Measurements from ENCODE around the gene BUB1B.

BUB1B gene

DNA sequence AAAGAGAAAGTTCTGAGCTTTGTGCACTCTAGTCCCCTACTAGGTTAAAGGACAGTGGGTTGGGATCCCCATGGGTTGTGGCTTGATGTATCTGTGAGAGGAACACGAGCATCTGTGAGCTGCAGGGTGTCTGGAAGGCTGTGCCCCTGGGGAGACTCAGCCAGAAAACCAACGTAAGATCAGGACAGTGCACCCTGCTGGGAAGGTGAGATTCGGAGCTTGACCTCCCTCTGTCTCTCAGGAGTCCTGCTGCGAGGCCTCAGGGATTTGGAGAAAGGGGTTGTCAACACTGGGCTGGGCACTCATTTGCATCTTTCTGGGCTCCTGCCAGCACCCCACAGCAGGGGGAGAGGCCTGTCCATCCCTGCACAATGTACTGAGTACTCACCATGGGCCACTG is 106.8 kb downstream of the BUB1B start:
- no peak for TF ChIP-seq POLR2A (IDR thresholded peaks at IDR 0.05; ENCODE audit: extremely low read depth, insufficient read length)
- TF ChIP-seq, protein P1, sequence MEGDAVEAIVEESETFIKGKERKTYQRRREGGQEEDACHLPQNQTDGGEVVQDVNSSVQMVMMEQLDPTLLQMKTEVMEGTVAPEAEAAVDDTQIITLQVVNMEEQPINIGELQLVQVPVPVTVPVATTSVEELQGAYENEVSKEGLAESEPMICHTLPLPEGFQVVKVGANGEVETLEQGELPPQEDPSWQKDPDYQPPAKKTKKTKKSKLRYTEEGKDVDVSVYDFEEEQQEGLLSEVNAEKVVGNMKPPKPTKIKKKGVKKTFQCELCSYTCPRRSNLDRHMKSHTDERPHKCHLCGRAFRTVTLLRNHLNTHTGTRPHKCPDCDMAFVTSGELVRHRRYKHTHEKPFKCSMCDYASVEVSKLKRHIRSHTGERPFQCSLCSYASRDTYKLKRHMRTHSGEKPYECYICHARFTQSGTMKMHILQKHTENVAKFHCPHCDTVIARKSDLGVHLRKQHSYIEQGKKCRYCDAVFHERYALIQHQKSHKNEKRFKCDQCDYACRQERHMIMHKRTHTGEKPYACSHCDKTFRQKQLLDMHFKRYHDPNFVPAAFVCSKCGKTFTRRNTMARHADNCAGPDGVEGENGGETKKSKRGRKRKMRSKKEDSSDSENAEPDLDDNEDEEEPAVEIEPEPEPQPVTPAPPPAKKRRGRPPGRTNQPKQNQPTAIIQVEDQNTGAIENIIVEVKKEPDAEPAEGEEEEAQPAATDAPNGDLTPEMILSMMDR (IDR thresholded peaks at IDR 0.05; ENCODE audit: low read depth, low read length): no peak
- DNase-seq (ENCODE audit: low read depth): no peak
- no peak overlapping the region for H3K4me3 ChIP-seq (ENCODE audit: low read depth, low read length)

DNA sequence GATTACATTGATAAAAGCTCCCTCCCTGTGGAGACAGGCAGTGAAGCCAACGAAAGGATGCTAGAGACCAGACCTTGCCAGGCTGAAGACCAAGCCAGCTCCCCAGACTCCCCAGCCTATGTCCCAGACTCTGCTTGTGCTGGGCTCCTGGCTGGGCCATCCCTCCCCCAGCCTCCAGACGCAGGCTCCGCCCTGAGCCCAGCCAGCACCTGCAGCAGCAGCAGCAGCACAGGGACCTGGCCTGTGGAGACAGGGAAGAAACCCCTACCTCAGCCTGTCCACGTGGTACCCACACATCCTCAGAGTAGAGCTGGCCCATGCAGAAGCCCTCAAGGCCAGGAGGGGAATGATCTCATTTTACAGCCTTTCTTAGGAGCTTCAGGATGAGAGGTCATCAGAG is 108.7 kb downstream of the BUB1B start:
- TF ChIP-seq, protein P1 (IDR thresholded peaks at IDR 0.05; ENCODE audit: low read depth, low read length): no peak
- TF ChIP-seq, protein P2, sequence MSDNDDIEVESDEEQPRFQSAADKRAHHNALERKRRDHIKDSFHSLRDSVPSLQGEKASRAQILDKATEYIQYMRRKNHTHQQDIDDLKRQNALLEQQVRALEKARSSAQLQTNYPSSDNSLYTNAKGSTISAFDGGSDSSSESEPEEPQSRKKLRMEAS (IDR thresholded peaks at IDR 0.05; ENCODE audit: low read depth, low read length): no peak
- TF ChIP-seq MYC (IDR thresholded peaks at IDR 0.05; ENCODE audit: low read depth, low read length): no peak
- no peak for TF ChIP-seq POLR2A (IDR thresholded peaks at IDR 0.05; ENCODE audit: extremely low read depth, insufficient read length)
- H3K4me3 ChIP-seq (ENCODE audit: low read depth, low read length): no peak overlapping the region
- DNase-seq (ENCODE audit: low read depth): no peak

- no peak for DNase-seq (ENCODE audit: low read depth)
- no peak overlapping the region for H3K4me3 ChIP-seq (ENCODE audit: low read depth, low read length)
- TF ChIP-seq, protein P2 (IDR thresholded peaks at IDR 0.05; ENCODE audit: low read depth, low read length): no peak
- TF ChIP-seq MYC (IDR thresholded peaks at IDR 0.05; ENCODE audit: low read depth, low read length) (no peak), POLR2A (IDR thresholded peaks at IDR 0.05; ENCODE audit: extremely low read depth, insufficient read length) (no peak)
- TF ChIP-seq, protein P1 (IDR thresholded peaks at IDR 0.05; ENCODE audit: low read depth, low read length): no peak
Observed at GRCh38 chr15:40270246-40270995, 109.6 kb downstream of the BUB1B start.

Measured in NB4 (cell line).